HL-60 (cell line): ENCODE results near the gene OR2C3.

Source experiments
- DNase-seq, 2 experiments: peaks; one replicate each; pipeline ENCODE4 v3.0.0-alpha.2; 2010 to 2020; ENCODE audit warnings: low read depth in 1 of 2, low spot score in 1 of 2
- H3K27ac ChIP-seq: fragments of 250-450 bp; sonication (Bioruptor Pico); replicated peaks from 2 replicates; pipeline ENCODE4 v1.5.1; 2020; ENCODE audit warnings: mild to moderate bottlenecking, moderate library complexity
- H3K27me3 ChIP-seq: fragments of 250-450 bp; sonication (Bioruptor Pico); 2 replicates; pipeline ENCODE4 v1.5.1; 2021; ENCODE audit warnings: mild to moderate bottlenecking, moderate library complexity; ENCODE audit not compliant: insufficient read depth, poor library complexity, severe bottlenecking
- H3K4me3 ChIP-seq: replicated peaks from 2 replicates; pipeline ENCODE4 v1.5.1; 2011; ENCODE audit warnings: mild to moderate bottlenecking, control low read depth, low read length; ENCODE audit not compliant: insufficient read depth
- CTCF ChIP-seq: IDR thresholded peaks from one replicate; pipeline ENCODE4 v1.5.1; 2011; ENCODE audit warnings: low read length, control low read depth, inconsistent platforms; ENCODE audit not compliant: insufficient read depth
- GABPA ChIP-seq: IDR thresholded peaks from 2 replicates; pipeline ENCODE4 v1.6.1; 2012; ENCODE audit warnings: low read depth
- POLR2AphosphoS5 ChIP-seq: IDR thresholded peaks from 2 replicates; pipeline ENCODE4 v1.6.1; 2012; ENCODE audit warnings: low read depth
- REST ChIP-seq: IDR thresholded peaks from 2 replicates; pipeline ENCODE4 v1.6.1; 2012; ENCODE audit warnings: low read depth; ENCODE audit not compliant: insufficient replicate concordance
- SPI1 ChIP-seq: IDR thresholded peaks from 2 replicates; pipeline ENCODE4 v1.6.1; 2012; ENCODE audit warnings: low read depth, mild to moderate bottlenecking, borderline replicate concordance

OR2C3 gene

GRCh38 chr1:247574236-247574635 is 38.0 kb upstream of the OR2C3 start:
- TF ChIP-seq POLR2AphosphoS5 (no peak), GABPA (no peak), CTCF (no peak), SPI1 (no peak), REST (no peak)
- no peak for DNase-seq

GRCh38 chr1:247562198-247562597 is 26.0 kb upstream of the OR2C3 start:
- Histone ChIP-seq H3K27me3 (no peaks in the 10 kb centered on the region), H3K27ac (no peak overlapping the region), H3K4me3 (no peak overlapping the region)
- no peak for DNase-seq
- no peak for TF ChIP-seq CTCF
- no peak for TF ChIP-seq SPI1
- TF ChIP-seq REST: no peak
- TF ChIP-seq POLR2AphosphoS5: no peak
- TF ChIP-seq GABPA: no peak

More at GRCh38 chr1:247574236-247574635, 38.0 kb upstream of the OR2C3 start:
- Histone ChIP-seq H3K27ac (no peak overlapping the region), H3K4me3 (no peak overlapping the region), H3K27me3 (no peaks in the 10 kb centered on the region)

- TF ChIP-seq POLR2AphosphoS5: no peak
- no peak for TF ChIP-seq CTCF
- TF ChIP-seq GABPA: no peak
- TF ChIP-seq SPI1: no peak
- no peak for TF ChIP-seq REST
- DNase-seq: no peak
- Histone ChIP-seq H3K27me3 (no peaks in the 10 kb centered on the region), H3K27ac (no peak overlapping the region), H3K4me3 (no peak overlapping the region)
Observed at GRCh38 chr1:247561711-247562110, 25.5 kb upstream of the OR2C3 start.
